Activated gamma-delta T cell (primary cell): Measurements from ENCODE around the gene ARPC2.

Experiments
- DNase-seq: peaks from one replicate; lab custom pipeline; 2025; lab: John Stamatoyannopoulos, UW

Gene ARPC2

GRCh38 chr2:218217360-218218267, 625 bp downstream of the ARPC2 start:
- DNase-seq = peak; percentile 55

- DNase-seq = no peak
These were observed 1.5 kb downstream of the ARPC2 start for GRCh38 chr2:218218268-218219185.

- DNase-seq = no peak
These were observed 2.9 kb downstream of the ARPC2 start for GRCh38 chr2:218219934-218220333.

- DNase-seq = no peak
These were observed 4.0 kb downstream of the ARPC2 start for GRCh38 chr2:218221000-218221399.

- no peak for DNase-seq
These were observed 6.1 kb downstream of the ARPC2 start for GRCh38 chr2:218223046-218223445.

GRCh38 chr2:218224186-218224585, 7.2 kb downstream of the ARPC2 start:
- no peak for DNase-seq

GRCh38 chr2:218226903-218227302, 9.9 kb downstream of the ARPC2 start:
- DNase-seq = no peak

GRCh38 chr2:218228366-218229090, 11.5 kb downstream of the ARPC2 start:
- no peak for DNase-seq

- no peak for DNase-seq
These were observed 12.2 kb downstream of the ARPC2 start for GRCh38 chr2:218229239-218229638.

GRCh38 chr2:218229851-218230250, 12.9 kb downstream of the ARPC2 start:
- DNase-seq = no peak

- DNase-seq = no peak
These were observed 13.9 kb downstream of the ARPC2 start for GRCh38 chr2:218230882-218231281.

GRCh38 chr2:218233543-218233942, 16.6 kb downstream of the ARPC2 start:
- DNase-seq = no peak

GRCh38 chr2:218234521-218234920, 17.5 kb downstream of the ARPC2 start:
- DNase-seq = no peak

- DNase-seq = no peak
These were observed 18.0 kb downstream of the ARPC2 start for GRCh38 chr2:218235017-218235416.

- no peak for DNase-seq
These were observed 19.8 kb downstream of the ARPC2 start for GRCh38 chr2:218236829-218237228.

- DNase-seq = no peak
These were observed 21.9 kb downstream of the ARPC2 start for GRCh38 chr2:218238887-218239286.

- no peak for DNase-seq
These were observed 27.2 kb downstream of the ARPC2 start for GRCh38 chr2:218244204-218244603.

- no peak for DNase-seq
These were observed 27.7 kb downstream of the ARPC2 start for GRCh38 chr2:218244665-218245064.

- no peak for DNase-seq
These were observed 28.2 kb downstream of the ARPC2 start for GRCh38 chr2:218245214-218245613.

- no peak for DNase-seq
These were observed 32.7 kb downstream of the ARPC2 start for GRCh38 chr2:218249691-218250090.

- DNase-seq = no peak
These were observed 35.7 kb downstream of the ARPC2 start for GRCh38 chr2:218252509-218253231.
